Measurements from ENCODE around the gene ANKRD53. TPM values are rescaled to one million over a fixed set of nuclear protein-coding genes. Genes with fewer than 3 reads are reported as not detected.
"Not testable (repeated sequence)": the region's sequence is repeated elsewhere in the genome, so short reads cannot be mapped to it uniquely, and the experiment has no call there.

Gene ANKRD53
- total RNA-seq, 2 donors from 2014 or later: 0.24 to 0.97 TPM

DNA sequence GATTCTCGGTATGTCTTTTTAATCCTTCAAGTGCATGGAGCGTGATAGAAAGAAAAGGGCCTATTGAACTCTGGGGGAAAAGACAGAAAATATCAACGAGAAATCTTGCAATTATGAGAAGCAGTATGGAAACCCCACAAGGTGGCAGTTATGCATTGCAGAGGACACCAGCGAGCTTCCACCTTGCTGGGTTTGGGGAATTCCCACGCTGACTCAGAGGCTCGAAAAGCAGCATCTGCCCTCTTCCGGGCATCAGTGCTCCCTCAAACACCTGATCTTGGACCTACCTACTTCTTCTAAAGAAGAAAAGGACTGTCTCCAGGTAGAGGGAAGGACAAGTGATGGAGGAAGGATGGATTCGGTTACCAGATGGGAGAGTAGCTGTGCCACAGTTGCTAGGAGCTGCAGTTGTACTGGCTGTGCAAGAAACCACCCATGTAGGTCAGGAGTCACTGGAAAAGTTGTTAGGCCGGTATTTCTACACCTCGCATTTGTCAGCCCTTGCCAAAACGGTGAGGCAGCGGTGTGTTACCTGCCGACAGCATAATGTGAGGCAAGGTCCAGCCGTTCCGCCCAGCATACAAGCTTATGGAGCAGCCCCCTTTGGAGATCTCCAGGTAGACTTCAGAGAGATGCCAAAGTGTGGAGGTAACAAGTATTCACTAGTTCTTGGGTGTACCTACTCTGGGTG is 45.3 kb downstream of the ANKRD53 start:
- H3K4me1 Mint-ChIP-seq: not testable (repeated sequence)

More for the DNA sequence above, 45.3 kb downstream of the ANKRD53 start:
- not testable (repeated sequence) for H3K36me3 Mint-ChIP-seq (ENCODE audit: low read depth); H3K9ac ChIP-seq (ENCODE audit: extremely low read depth, low read length, poor library complexity, severe bottlenecking); H3K36me3 ChIP-seq (ENCODE audit: control insufficient read depth, insufficient read depth, low read length); H3K9me3 Mint-ChIP-seq; DNase-seq; H3K27ac Mint-ChIP-seq; H3K4me3 ChIP-seq (ENCODE audit: low read length); H3K9me3 ChIP-seq (ENCODE audit: control insufficient read depth, low read length); H3K27me3 Mint-ChIP-seq (ENCODE audit: insufficient read depth); H3K27ac ChIP-seq (ENCODE audit: low read depth, low read length); H3K4me1 ChIP-seq (ENCODE audit: control insufficient read depth, insufficient read depth, low read length); H3K4me3 Mint-ChIP-seq
- TF ChIP-seq, protein P1, sequence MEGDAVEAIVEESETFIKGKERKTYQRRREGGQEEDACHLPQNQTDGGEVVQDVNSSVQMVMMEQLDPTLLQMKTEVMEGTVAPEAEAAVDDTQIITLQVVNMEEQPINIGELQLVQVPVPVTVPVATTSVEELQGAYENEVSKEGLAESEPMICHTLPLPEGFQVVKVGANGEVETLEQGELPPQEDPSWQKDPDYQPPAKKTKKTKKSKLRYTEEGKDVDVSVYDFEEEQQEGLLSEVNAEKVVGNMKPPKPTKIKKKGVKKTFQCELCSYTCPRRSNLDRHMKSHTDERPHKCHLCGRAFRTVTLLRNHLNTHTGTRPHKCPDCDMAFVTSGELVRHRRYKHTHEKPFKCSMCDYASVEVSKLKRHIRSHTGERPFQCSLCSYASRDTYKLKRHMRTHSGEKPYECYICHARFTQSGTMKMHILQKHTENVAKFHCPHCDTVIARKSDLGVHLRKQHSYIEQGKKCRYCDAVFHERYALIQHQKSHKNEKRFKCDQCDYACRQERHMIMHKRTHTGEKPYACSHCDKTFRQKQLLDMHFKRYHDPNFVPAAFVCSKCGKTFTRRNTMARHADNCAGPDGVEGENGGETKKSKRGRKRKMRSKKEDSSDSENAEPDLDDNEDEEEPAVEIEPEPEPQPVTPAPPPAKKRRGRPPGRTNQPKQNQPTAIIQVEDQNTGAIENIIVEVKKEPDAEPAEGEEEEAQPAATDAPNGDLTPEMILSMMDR (conservative IDR thresholded peaks at IDR 0.05): peak; percentile 35
- WGBS, 2 experiments (ENCODE audit: insufficient coverage in 1 of 2, insufficient read length in 1 of 2): 80 to 83% methylated on average over 12 to 15 of the region's 15 CpGs
- peaks cover 13% of the 10 kb centered on the region for H3K27me3 ChIP-seq (ENCODE audit: control insufficient read depth, insufficient read depth, low read length, poor library complexity, severe bottlenecking)

Other genes with a start within 250 kb of the ANKRD53 start
- 10 to 100 TPM; 14.8 to 53.0 TPM for gene ADD2, start 210.4 kb upstream of the ANKRD53 start, total RNA-seq
- not detected for gene FIGLA, start 188.0 kb upstream of the ANKRD53 start, total RNA-seq
- gene CLEC4F, start 158.0 kb upstream of the ANKRD53 start, total RNA-seq: not detected
- gene CD207, start 142.8 kb upstream of the ANKRD53 start, total RNA-seq: not detected
- gene VAX2, start 78.1 kb upstream of the ANKRD53 start, total RNA-seq: under 1 TPM; 0.24 to 0.40 TPM
- not detected for gene ATP6V1B1, start 42.7 kb upstream of the ANKRD53 start, total RNA-seq
- gene TEX261, start 16.2 kb downstream of the ANKRD53 start, total RNA-seq: 10 to 100 TPM; 13.3 to 19.9 TPM
- 10 to 100 TPM; 72.6 to 80.8 TPM for gene NAGK, start 90.0 kb downstream of the ANKRD53 start, total RNA-seq
- gene MCEE, start 151.6 kb downstream of the ANKRD53 start, total RNA-seq: 10 to 100 TPM; 10.9 to 17.6 TPM
- gene MPHOSPH10, start 152.0 kb downstream of the ANKRD53 start, total RNA-seq: 10 to 100 TPM; 30.2 to 35.8 TPM
- 10 to 100 TPM; 21.2 to 29.6 TPM for gene PAIP2B, start 248.5 kb downstream of the ANKRD53 start, total RNA-seq

Data from endodermal cell (in vitro differentiated cells).